ENCODE measurements around the gene ERICH4.
"Not testable (repeated sequence)": the region's sequence is repeated elsewhere in the genome, so short reads cannot be mapped to it uniquely, and the experiment has no call there.

The ERICH4 gene

GRCh38 chr19:41435936-41436673 is 6.9 kb upstream of the ERICH4 start:
- peak; percentile 52 for DNase-seq

DNA sequence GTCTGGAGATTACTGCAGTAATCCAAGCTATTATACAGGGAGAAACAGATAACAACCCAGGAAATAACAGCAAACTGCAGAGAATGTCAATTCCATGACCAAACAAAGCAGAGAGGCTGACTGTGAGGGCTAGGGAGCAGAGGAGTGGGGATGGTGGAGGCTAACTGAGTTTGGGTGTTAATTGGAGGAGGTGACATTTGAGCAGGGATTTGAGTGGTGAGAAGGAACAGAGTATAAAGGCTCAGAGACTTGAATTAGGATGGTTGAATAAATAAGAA is 6.3 kb upstream of the ERICH4 start:
- DNase-seq, result peak; percentile 32

GRCh38 chr19:41437944-41438574 is 4.9 kb upstream of the ERICH4 start:
- peak; percentile 26 for DNase-seq

GRCh38 chr19:41439441-41440222 is 3.3 kb upstream of the ERICH4 start, which contains the start of gene DMAC2:
Gene DMAC2, minus strand, starts transcription at chr19:41439912. Its CDS starts 13 bp downstream, at chr19:41439899.
- DNase-seq, result peak; percentile 98

DNA sequence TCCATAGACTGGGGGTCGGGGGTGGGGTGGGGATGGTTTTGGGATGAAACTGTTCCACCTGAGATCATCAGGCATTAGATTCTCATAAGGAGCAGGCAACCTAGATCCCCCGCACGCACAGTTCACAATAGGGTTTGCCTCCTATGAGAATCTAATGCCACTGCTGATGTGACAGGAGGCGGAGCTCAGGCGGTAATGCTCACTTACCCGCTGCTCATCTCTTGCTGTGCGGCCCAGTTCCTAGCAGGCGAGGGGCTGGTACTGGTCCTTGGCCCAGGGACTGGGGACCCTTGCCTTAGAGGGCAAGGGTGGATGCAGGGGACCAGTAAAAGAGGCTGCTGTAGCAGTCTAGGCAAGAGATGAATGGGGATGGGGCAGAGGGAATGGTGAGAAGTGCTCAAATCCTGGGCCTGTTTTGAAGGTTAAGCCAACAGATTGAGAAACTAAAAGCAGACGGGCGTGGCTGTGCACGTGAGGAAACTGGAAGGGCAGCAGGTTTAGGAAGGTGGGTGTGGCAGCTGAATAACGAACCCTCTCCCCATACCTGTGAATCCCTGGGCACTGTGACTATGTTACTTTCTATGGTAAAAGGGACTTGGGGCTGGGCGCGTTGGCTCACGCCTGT is 1.5 kb upstream of the ERICH4 start:
- DNase-seq, result no peak

GRCh38 chr19:41443813-41444455 is 978 bp downstream of the ERICH4 start:
- DNase-seq, result no peak

GRCh38 chr19:41445575-41445974 is 2.6 kb downstream of the ERICH4 start:
- DNase-seq, result peak; percentile 29

DNA sequence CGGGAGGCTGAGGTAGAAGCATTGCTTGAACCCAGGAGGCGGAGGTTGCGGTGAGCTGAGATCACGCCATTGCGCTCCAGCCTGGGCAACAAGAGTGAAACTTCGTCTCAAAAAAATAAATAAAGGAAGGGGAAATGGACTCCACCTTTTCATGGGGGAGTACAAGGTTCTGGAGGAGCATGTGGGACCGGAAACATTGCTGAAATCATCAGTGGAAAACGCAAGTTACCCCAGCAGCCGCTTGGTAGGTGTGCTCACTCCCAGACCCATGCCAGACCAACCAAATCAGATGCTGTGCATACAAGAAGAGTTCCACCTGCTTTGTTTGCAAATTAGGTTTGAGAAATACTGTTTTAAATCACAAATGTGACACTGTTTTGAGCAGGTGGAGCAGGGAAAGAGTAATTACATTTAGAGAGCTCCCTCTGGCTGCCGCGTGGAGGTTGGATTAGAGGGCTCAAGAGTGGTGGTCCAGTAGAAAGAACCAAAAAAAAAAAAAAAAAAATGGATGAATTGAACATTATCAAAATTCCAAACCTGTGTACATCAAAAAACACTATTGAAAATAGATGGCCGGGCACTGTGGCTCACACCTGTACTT is 4.9 kb downstream of the ERICH4 start:
- no peak for DNase-seq

DNA sequence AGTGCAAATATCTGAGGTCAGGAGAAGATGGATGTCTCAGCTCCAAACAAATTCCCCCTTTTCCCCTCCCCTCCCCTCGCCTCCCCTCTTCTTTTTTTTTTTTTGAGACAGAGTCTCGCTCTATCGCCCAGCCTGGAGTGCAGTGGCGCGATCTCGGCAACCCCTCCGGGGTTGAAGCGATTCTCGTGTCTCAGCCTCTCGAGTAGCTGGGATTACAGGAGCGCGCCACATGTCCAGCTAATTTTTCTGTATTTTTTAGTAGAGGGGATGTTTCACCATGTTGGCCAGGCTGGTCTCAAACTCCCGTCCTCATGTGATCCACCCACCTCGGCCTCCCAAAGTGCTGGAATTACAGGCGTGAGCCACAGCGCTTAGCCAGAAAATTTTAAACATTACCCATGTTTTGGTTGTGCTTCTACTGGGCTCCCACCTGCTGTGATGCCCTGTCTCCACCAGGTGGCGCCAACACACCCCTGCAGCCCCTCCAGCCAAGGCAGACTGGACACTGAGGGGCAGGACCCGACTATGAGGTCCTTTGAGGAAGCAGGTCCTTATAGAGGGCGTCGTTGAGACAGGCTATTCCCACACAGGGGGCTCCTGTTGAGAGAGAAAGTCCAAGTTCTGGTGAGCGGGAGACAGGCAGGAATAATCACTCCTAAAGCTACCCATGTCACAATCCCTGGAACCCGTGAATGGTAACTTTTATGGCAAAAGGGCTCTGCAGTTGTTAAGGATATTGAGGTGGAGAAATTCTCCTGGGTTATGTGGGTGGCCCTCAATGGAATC is 6.3 kb downstream of the ERICH4 start:
- peak; percentile 91 for DNase-seq

DNA sequence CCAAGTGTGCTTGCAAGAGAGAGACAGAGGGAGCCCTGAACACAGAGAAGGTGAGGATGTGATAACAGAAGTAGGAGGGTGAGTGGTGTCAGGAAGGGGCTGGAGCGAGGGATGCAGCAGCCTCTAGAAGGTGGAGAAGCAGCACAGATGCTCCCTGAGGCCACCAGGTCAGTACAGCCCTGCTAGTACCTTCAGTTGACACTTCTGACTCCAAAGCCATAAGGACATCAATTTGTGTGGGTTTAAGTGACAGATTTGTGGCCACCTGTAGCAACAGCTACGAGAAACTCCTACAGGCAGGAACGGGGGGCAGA is 6.9 kb downstream of the ERICH4 start:
- DNase-seq, result no peak

DNA sequence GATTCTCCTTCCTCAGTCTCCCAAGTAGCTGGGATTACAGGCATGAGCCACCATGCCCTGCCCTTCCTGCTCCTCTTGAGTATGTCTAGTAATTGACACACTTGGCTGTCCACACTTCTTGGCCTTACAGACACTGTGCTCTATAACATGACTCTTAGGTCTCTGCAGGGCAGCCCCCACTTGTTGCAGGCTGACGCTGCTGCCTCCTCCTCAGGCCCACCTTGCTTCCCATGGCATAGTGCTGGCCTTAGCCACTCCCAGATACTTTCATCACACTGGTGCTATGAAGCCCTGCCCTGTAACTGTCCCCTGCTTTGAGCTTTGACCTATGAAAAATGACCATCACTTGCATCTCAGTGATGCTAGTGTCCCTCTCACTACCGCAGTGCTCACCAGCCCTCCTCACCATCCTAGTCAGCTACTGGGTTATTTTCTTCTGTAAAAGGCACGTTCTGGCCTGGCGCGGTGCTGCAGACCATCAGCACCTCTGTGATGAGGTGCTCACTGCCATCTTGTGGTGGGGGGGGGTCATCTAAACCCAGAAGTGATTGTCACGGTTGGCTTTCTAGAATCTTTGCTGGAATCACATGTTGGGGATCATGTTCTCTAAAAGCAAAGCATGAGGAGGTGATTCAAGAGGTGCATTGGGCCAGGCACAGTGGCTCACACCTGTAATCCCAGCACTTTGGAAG is 9.8 kb downstream of the ERICH4 start:
- DNase-seq, result no peak

DNA sequence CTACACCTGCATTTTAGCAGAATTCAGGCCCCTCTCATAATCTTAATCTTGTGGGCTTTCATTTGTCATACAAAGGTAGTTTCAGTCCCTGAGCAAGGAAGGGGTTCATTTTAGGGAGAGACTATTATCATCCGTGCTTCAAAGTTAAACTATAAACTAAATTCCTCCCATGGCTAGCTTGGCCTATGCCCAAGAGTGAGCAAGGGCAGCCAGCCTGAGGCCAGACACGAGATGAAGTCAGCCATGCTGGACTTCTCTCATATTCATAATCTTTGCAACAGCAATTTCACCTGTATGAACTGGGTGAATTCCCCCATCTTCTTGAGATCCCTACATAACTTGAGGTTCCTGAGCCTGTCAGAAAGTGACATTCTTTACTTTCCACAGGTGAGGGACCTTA is 13.0 kb downstream of the ERICH4 start:
- DNase-seq, result no peak

DNA sequence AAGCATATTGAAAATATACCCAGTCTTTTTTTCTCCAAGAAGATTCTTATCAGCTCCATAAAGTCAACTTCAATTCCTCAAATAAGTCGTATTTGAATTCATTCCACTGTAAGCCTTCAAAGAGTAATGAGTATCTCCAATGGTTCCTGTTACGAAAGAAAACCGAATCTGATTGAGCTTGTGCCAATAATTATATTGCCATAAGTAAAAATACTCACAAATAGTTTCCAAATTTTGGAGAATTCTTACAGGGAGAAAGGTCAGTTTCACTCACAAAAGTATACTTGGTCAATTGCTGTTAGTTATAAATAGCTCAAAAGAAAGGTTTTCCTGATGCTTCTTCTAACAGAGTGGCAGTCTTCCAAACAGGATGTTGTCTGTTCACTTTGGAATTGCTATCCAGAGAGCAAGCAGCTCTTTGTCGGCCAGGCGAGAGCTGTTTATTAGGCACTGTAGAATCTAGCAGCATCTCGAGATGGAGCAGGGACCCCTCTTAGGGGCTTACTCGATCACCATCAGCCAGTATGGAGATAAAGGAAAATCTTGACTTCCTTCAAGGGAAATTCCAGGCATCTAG is 13.5 kb downstream of the ERICH4 start:
- DNase-seq, result no peak

- DNase-seq, result no peak
Observed at GRCh38 chr19:41457241-41457640, 14.3 kb downstream of the ERICH4 start.

DNA sequence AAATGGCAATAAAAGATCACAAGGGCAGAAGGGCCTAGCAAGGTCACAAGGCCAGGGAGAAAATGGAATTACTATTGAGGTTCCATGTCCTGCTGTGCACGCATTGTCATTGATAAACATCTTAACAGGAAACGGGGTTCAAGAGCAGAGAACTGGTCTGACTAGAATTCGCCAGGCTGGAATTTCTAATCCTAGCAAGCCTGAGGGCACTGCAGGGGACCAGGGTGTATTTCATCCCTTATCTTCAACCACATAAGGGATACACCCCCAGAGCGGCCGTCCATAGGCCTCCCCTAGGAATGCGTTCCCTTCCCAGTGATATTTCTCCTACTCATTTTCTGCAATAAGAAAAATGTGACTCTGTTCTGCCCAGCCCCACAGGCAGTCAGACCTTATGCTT is 19.5 kb downstream of the ERICH4 start:
- no peak for DNase-seq

GRCh38 chr19:41463257-41464256 is 20.6 kb downstream of the ERICH4 start:
- not testable (repeated sequence) for DNase-seq

GRCh38 chr19:41476583-41476982 is 33.6 kb downstream of the ERICH4 start:
- DNase-seq, result no peak

GRCh38 chr19:41478171-41478570 is 35.2 kb downstream of the ERICH4 start:
- DNase-seq, result no peak
